Stimulated activated CD4-positive, alpha-beta T cell treated with anti-CD3 and anti-CD28 coated beads, TNF-alpha, amount 100 ng/mL, for 48 hours (primary cell): Measurements from ENCODE around the gene SPINK14.

Experiments used
- DNase-seq, 3 donors: peaks; one replicate each; pipeline ENCODE4 v3.0.0-alpha.2; 2020; ENCODE audit warnings: low read depth in 3 of 3

The SPINK14 gene

GRCh38 chr5:148168246-148168645, at the start of gene SPINK14:
Gene SPINK14, plus strand, starts transcription at chr5:148168546. Its CDS starts 1,187 bp downstream, at chr5:148169733.
- no peak for DNase-seq

- DNase-seq = no peak
These were observed 48.0 kb upstream of the SPINK14 start for GRCh38 chr5:148120317-148120716.

GRCh38 chr5:148125641-148126040, 42.7 kb upstream of the SPINK14 start:
- DNase-seq = no peak

- no peak for DNase-seq
These were observed 33.0 kb upstream of the SPINK14 start for GRCh38 chr5:148135091-148136048.

- no peak for DNase-seq
These were observed 27.5 kb upstream of the SPINK14 start for GRCh38 chr5:148140846-148141245.

- no peak for DNase-seq
These were observed 26.7 kb upstream of the SPINK14 start for GRCh38 chr5:148141645-148142044.

GRCh38 chr5:148145916-148146315, 22.4 kb upstream of the SPINK14 start:
- no peak for DNase-seq

GRCh38 chr5:148146487-148146886, 21.9 kb upstream of the SPINK14 start:
- no peak for DNase-seq

GRCh38 chr5:148147415-148147814, 20.9 kb upstream of the SPINK14 start:
- DNase-seq = no peak

- no peak for DNase-seq
These were observed 16.5 kb upstream of the SPINK14 start for GRCh38 chr5:148151872-148152271.

GRCh38 chr5:148152781-148153180, 15.6 kb upstream of the SPINK14 start:
- no peak for DNase-seq

- DNase-seq = no peak
These were observed 11.7 kb upstream of the SPINK14 start for GRCh38 chr5:148156609-148157008.

GRCh38 chr5:148162038-148162437, 6.3 kb upstream of the SPINK14 start:
- DNase-seq = no peak

- DNase-seq = no peak
These were observed 5.0 kb upstream of the SPINK14 start for GRCh38 chr5:148163345-148163744.

- DNase-seq = no peak
These were observed 1.6 kb upstream of the SPINK14 start for GRCh38 chr5:148166550-148167283.

- DNase-seq = no peak
These were observed 4.0 kb downstream of the SPINK14 start for GRCh38 chr5:148172377-148172776.

GRCh38 chr5:148176480-148176879, 8.1 kb downstream of the SPINK14 start:
- no peak for DNase-seq

- DNase-seq = no peak
These were observed 8.9 kb downstream of the SPINK14 start for GRCh38 chr5:148177207-148177606.

- no peak for DNase-seq
These were observed 11.0 kb downstream of the SPINK14 start for GRCh38 chr5:148179234-148179824.

GRCh38 chr5:148186248-148187003, 18.1 kb downstream of the SPINK14 start:
- DNase-seq = no peak

- no peak for DNase-seq
These were observed 22.7 kb downstream of the SPINK14 start for GRCh38 chr5:148191010-148191409.

GRCh38 chr5:148193202-148193601, 24.9 kb downstream of the SPINK14 start:
- no peak for DNase-seq
